Activated CD8-positive, alpha-beta T cell treated with anti-CD3 and anti-CD28 coated beads for 36 hours (primary cell): ENCODE data around the gene XRCC5. TPM values are rescaled to one million over a fixed set of nuclear protein-coding genes. Genes with fewer than 3 reads are reported as not detected.
"Not testable (repeated sequence)": the region's sequence is repeated elsewhere in the genome, so short reads cannot be mapped to it uniquely, and the experiment has no call there.

Experiments used
- ATAC-seq: fragments of 200-7000 bp; cut with Tn5 transposase; one replicate; pipeline ENCODE4 v1.10.0; 2021; ENCODE audit warnings: mild to moderate bottlenecking, moderate library complexity
- CTCF ChIA-PET: fragments of 350-600 bp; sonication (Branson Sonifier 250); formaldehyde crosslinking; loops from one replicate; lab custom pipeline; 2021; ENCODE audit warnings: antibody characterized with exemption; lab: Charles Lee
- POLR2A ChIA-PET: fragments of 350-600 bp; sonication (Branson Sonifier 250); formaldehyde crosslinking; loops from one replicate; lab custom pipeline; 2021; ENCODE audit warnings: antibody characterized with exemption; lab: Charles Lee
- DNase-seq: peaks from one replicate; pipeline ENCODE4 v3.0.0-alpha.2; 2020
- H3K27ac Mint-ChIP-seq: one replicate; pipeline ENCODE4 v1.8.0; 2021; ENCODE audit warnings: mild to moderate bottlenecking, mixed read lengths
- H3K27me3 Mint-ChIP-seq: one replicate; pipeline ENCODE4 v1.8.0; 2021; ENCODE audit warnings: mixed read lengths
- H3K36me3 Mint-ChIP-seq: one replicate; pipeline ENCODE4 v1.8.0; 2021; ENCODE audit warnings: low read depth, mixed read lengths
- H3K4me1 Mint-ChIP-seq: one replicate; pipeline ENCODE4 v1.8.0; 2021; ENCODE audit warnings: low read depth, mixed read lengths
- H3K4me3 Mint-ChIP-seq: one replicate; pipeline ENCODE4 v1.8.0; 2021; ENCODE audit warnings: mild to moderate bottlenecking, moderate library complexity, mixed read lengths
- H3K9me3 Mint-ChIP-seq: one replicate; pipeline ENCODE4 v1.8.0; 2021; ENCODE audit warnings: mixed read lengths
- intact Hi-C: fragments of 100-400 bp; cut with micrococcal nuclease; formaldehyde crosslinking; loops from one replicate; pipeline ENCODE4 v1.10.0; 2022
- total RNA-seq, 2 experiments: library from RNA; stranded (reverse); gene quantifications; one replicate each; pipeline ENCODE4 v1.2.3, GENCODE V29; 2021
- TF ChIP-seq, protein P1 (sequence below): fragments of 200-600 bp; IDR thresholded peaks from one replicate; pipeline ENCODE4 v1.8.0; 2022; ENCODE audit warnings: antibody characterized with exemption, mild to moderate bottlenecking

Gene XRCC5
- total RNA-seq, 2 experiments from 2014 or later = 541 to 544 TPM

DNA sequence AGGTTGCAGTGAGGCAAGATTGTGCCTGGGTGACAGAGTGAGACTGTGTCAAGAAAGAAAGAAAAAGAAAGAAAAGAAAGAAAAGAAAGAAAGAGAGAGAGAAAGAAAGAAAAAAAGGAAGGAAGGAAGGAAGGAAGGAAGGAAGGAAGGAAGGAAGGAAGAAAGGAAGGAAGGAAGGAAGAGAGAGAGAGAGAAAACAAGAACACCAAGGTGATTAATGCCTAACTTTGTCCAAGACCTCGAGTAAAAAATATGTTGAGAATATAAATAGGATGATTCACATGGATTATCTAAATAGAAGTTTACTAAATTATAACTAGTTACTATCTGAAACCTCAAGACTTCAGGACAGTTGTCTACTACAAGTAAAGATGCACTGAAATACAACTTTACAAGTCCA lies 34.8 kb upstream of the XRCC5 start:
- no peak overlapping the region for H3K4me3 Mint-ChIP-seq
- intact Hi-C loops = no loop called here
- CTCF ChIA-PET = interaction anchor here (1.3 to 2.6 kb wide), 3 partner anchors 10 to 52 kb away, joined by 3 to 8 read pairs (median 4); no protein-coding TSS in a partner anchor

DNA sequence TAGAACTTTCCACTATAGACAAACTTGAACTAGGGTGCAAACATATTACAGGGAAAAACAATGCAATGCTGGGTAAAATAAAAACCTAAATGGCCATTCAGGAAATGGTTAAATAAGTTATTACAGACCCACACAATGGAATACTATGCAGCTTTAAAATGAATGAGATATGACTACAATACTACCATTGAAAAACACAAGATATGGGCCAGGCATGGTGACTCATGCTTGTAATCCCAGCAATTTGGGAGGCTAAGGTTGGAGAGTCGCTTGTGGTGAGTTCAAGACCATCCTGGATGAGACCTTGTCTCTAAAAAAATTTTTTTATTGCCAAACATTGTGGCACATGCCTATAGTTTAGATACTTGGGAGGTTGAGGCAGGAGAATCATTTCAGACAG lies 34.4 kb upstream of the XRCC5 start:
- CTCF ChIA-PET = interaction anchor here (1.0 to 2.6 kb wide), 7 partner anchors 10 to 144 kb away, joined by 3 to 8 read pairs (median 4); partner anchors contain the start of gene XRCC5
- POLR2A ChIA-PET = no interaction called here
- no peaks in the 10 kb centered on the region for H3K9me3 Mint-ChIP-seq
- H3K36me3 Mint-ChIP-seq = peaks cover 5% of the 10 kb centered on the region
- TF ChIP-seq, protein P1, sequence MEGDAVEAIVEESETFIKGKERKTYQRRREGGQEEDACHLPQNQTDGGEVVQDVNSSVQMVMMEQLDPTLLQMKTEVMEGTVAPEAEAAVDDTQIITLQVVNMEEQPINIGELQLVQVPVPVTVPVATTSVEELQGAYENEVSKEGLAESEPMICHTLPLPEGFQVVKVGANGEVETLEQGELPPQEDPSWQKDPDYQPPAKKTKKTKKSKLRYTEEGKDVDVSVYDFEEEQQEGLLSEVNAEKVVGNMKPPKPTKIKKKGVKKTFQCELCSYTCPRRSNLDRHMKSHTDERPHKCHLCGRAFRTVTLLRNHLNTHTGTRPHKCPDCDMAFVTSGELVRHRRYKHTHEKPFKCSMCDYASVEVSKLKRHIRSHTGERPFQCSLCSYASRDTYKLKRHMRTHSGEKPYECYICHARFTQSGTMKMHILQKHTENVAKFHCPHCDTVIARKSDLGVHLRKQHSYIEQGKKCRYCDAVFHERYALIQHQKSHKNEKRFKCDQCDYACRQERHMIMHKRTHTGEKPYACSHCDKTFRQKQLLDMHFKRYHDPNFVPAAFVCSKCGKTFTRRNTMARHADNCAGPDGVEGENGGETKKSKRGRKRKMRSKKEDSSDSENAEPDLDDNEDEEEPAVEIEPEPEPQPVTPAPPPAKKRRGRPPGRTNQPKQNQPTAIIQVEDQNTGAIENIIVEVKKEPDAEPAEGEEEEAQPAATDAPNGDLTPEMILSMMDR = no peak
- H3K4me3 Mint-ChIP-seq = no peak overlapping the region
- H3K27ac Mint-ChIP-seq = no peak overlapping the region
- ATAC-seq = no peak
- peaks cover 30% of the 10 kb centered on the region for H3K4me1 Mint-ChIP-seq
- intact Hi-C loops = no loop called here
- DNase-seq = no peak
- H3K27me3 Mint-ChIP-seq = no peaks in the 10 kb centered on the region

More for the DNA sequence above, 34.8 kb upstream of the XRCC5 start:
- no peak for DNase-seq
- TF ChIP-seq, protein P1 = no peak
- Mint-ChIP-seq H3K4me1 (peaks cover 30% of the 10 kb centered on the region), H3K27me3 (no peaks in the 10 kb centered on the region), H3K36me3 (peaks cover 5% of the 10 kb centered on the region), H3K27ac (peak overlapping the region; percentile 50), H3K9me3 (no peaks in the 10 kb centered on the region)
- POLR2A ChIA-PET = no interaction called here
- ATAC-seq = no peak

DNA sequence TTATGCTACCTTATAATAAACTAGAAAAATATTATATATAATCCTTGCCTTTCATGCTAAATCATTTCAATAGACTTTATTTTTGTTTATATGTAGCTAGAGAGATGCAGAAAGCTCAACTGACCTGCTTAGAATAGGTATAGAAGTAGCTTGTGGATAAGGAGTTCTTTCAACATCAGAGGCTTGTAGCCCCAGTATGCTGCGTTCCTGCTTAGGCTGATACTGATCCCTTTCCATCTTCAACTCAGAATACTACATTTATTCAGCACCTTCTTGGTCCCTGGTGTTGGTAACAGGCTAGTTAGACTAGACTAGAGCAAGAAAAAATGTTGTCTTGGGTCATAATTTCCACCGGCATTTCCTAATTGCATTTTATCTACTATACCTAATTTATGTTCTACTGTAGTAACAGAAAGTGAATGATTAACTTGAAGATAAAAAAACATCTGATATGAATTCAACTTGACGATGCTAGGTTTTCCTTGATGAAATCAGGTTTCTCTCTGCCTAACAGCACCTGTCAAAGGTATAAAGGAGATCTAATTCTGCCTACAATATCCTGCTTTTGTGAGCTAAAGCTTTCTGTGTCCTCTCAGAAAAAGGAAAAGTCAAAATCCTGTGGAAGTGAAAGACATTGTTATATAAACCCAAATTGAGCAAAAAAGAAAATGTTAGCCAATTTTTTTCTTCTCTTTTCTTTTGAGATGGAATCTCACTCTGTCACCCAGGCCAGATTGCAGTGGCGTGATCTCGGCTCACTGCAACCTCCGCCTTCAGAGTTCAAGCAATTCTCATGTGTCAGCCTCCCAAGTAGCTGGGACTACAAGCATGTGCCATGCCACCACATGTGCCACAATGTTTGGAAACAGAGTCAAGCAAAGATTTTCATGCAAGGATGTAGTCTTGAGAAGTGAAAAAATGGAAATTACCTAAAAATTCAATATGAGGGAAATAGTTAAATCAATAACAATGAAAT lies 33.4 kb upstream of the XRCC5 start:
- Mint-ChIP-seq H3K27me3 (no peaks in the 10 kb centered on the region), H3K27ac (no peak overlapping the region), H3K36me3 (peaks cover 5% of the 10 kb centered on the region), H3K4me3 (no peak overlapping the region), H3K4me1 (peaks cover 34% of the 10 kb centered on the region), H3K9me3 (no peaks in the 10 kb centered on the region)
- intact Hi-C loops = no loop called here
- ATAC-seq (no peak), DNase-seq (no peak)
- ChIA-PET POLR2A (no interaction called here), CTCF (interaction anchor here (1.0 to 1.2 kb wide), 5 partner anchors 16 to 145 kb away, joined by 3 to 4 read pairs (median 3); partner anchors contain the start of gene XRCC5)
- TF ChIP-seq, protein P1 = no peak

DNA sequence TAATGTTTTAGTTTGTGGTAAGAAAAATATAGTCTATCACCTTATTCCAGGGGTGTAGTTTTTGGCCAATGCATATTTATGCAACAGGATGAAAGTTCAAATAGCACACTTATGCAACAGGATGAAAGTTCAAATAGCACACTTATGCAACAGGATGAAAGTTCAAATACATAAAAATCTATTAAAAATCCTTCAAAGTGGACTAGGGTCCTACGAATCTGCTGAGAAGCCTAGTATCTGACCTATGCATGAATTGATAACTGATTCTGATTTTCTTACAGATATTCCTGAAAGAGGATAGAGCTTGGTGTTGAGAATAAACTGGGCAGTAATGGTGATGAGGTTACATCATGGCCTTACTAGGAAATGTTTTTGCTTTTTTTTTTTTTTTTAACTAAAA lies 30.4 kb upstream of the XRCC5 start:
- TF ChIP-seq, protein P1 = no peak
- ChIA-PET CTCF (no interaction called here), POLR2A (no interaction called here)
- ATAC-seq = no peak
- Mint-ChIP-seq H3K9me3 (no peaks in the 10 kb centered on the region), H3K36me3 (no peaks in the 10 kb centered on the region), H3K27ac (no peak overlapping the region), H3K4me3 (no peak overlapping the region), H3K27me3 (no peaks in the 10 kb centered on the region), H3K4me1 (peaks cover 55% of the 10 kb centered on the region)
- intact Hi-C loops = no loop called here
- no peak for DNase-seq

DNA sequence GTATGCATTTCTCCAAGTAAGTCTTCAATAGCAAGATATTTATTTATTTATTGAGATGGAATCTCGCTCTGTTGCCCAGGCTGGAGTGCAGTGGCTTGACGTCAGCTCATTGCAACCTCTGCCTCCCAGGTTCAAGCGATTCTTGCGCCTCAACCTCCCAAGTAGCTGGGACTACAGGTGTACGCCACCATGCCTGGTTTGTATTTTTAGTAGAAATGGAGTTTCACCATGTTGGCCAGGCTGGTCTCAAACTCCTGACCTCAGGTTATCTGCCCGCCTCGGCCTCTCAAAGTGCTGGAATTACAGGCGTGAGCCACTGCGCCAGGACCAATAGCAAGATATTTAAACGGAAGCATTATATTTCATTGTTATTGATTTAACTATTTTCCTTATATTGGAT lies 29.1 kb upstream of the XRCC5 start:
- intact Hi-C loops, H3K27ac Mint-ChIP-seq, DNase-seq, CTCF ChIA-PET, H3K36me3 Mint-ChIP-seq, H3K27me3 Mint-ChIP-seq, H3K9me3 Mint-ChIP-seq, ATAC-seq: not testable (repeated sequence)
- Mint-ChIP-seq H3K4me3 (peak overlapping the region; percentile 27), H3K4me1 (peaks cover 53% of the 10 kb centered on the region)
- POLR2A ChIA-PET = interaction anchor here (7.0 kb wide), 1 partner anchor 28 kb away, joined by 41 read pairs; the partner anchor contains the start of gene XRCC5
